ENCODE data around the gene CAPN13. TPM values are rescaled to one million over a fixed set of nuclear protein-coding genes. Genes with fewer than 3 reads are reported as not detected.

Gene CAPN13
- total and polyA plus RNA-seq, 2 experiments from 2014 or later = not detected

DNA sequence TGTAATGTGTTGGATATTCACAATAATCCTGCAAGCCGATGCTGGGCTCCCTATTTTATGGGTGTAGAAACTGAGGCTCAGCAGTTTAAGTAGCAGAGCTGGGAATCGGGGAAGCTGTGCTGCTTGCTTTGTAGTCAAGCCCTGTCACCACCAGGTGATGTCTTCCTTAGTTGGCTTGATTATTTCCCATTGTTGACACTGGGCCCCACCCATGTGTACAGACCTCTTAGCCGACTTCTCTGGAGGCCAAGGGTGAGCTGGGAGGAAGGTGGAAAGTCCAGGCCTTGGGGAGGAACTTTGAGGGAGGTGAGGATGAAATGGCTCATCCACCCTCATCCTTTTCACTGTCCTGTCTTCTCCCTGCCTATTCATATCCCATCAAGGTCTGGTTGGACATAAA lies 60.0 kb downstream of the CAPN13 start:
- no peaks in the 10 kb centered on the region for H3K36me3 ChIP-seq
- DNase-seq (ENCODE audit: low read depth in 1 of 2, low spot score in 1 of 2) = no peak
- H3K27me3 ChIP-seq = no peaks in the 10 kb centered on the region
- H3K9me3 ChIP-seq (ENCODE audit: low read depth) = no peaks in the 10 kb centered on the region
- H3K4me1 ChIP-seq (ENCODE audit: low read depth) = no peaks in the 10 kb centered on the region
- H3K4me3 ChIP-seq = no peak overlapping the region
- no peak overlapping the region for H3K27ac ChIP-seq
- TF ChIP-seq CTCF (IDR thresholded peaks at IDR 0.05; ENCODE audit: low read depth, low read length) = no peak

DNA sequence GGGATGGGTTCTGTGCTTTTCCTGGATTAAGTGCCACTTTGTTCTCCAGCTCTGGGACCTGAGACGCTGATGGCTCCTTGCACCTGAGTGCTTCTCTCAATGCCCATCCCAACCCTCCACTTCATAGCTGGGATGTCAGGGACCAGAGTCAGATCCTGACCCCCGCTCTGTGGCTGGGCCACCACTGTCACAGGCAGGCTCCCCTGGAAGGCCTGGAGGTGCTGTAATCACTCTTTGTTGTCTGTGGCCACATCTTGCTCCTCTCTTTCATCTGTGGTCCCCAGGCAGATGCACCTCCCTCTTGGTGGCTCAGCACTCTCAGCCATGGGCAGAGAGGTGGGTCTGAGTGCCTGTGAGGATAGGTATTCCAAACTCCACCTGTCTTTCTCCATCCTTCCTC lies 62.4 kb downstream of the CAPN13 start:
- Histone ChIP-seq H3K9me3 (ENCODE audit: low read depth) (no peaks in the 10 kb centered on the region), H3K36me3 (no peaks in the 10 kb centered on the region), H3K27ac (no peak overlapping the region), H3K4me1 (ENCODE audit: low read depth) (no peaks in the 10 kb centered on the region), H3K4me3 (no peak overlapping the region), H3K27me3 (no peaks in the 10 kb centered on the region)
- TF ChIP-seq CTCF (IDR thresholded peaks at IDR 0.05; ENCODE audit: low read depth, low read length) = no peak
- no peak for DNase-seq (ENCODE audit: low read depth in 1 of 2, low spot score in 1 of 2)

GRCh38 chr2:30741576-30741975 lies 65.7 kb downstream of the CAPN13 start:
- DNase-seq (ENCODE audit: low read depth in 1 of 2, low spot score in 1 of 2) = no peak
- H3K27me3 ChIP-seq = no peaks in the 10 kb centered on the region
- TF ChIP-seq CTCF (IDR thresholded peaks at IDR 0.05; ENCODE audit: low read depth, low read length) = no peak
- no peaks in the 10 kb centered on the region for H3K36me3 ChIP-seq
- H3K4me1 ChIP-seq (ENCODE audit: low read depth) = no peaks in the 10 kb centered on the region
- H3K27ac ChIP-seq = no peak overlapping the region
- no peaks in the 10 kb centered on the region for H3K9me3 ChIP-seq (ENCODE audit: low read depth)
- no peak overlapping the region for H3K4me3 ChIP-seq

GRCh38 chr2:30738141-30738911 lies 68.9 kb downstream of the CAPN13 start:
- no peaks in the 10 kb centered on the region for H3K4me1 ChIP-seq (ENCODE audit: low read depth)
- no peaks in the 10 kb centered on the region for H3K27me3 ChIP-seq
- H3K4me3 ChIP-seq = no peak overlapping the region
- no peak for DNase-seq (ENCODE audit: low read depth in 1 of 2, low spot score in 1 of 2)
- no peak for TF ChIP-seq CTCF (IDR thresholded peaks at IDR 0.05; ENCODE audit: low read depth, low read length)
- H3K36me3 ChIP-seq = no peaks in the 10 kb centered on the region
- no peak overlapping the region for H3K27ac ChIP-seq
- no peaks in the 10 kb centered on the region for H3K9me3 ChIP-seq (ENCODE audit: low read depth)

GRCh38 chr2:30737326-30737610 lies 70.0 kb downstream of the CAPN13 start:
- Histone ChIP-seq H3K27ac (no peak overlapping the region), H3K4me1 (ENCODE audit: low read depth) (no peaks in the 10 kb centered on the region), H3K9me3 (ENCODE audit: low read depth) (no peaks in the 10 kb centered on the region), H3K27me3 (no peaks in the 10 kb centered on the region), H3K36me3 (no peaks in the 10 kb centered on the region), H3K4me3 (no peak overlapping the region)
- no peak for TF ChIP-seq CTCF (IDR thresholded peaks at IDR 0.05; ENCODE audit: low read depth, low read length)
- no peak for DNase-seq (ENCODE audit: low read depth in 1 of 2, low spot score in 1 of 2)

Data from cardiac muscle cell (in vitro differentiated cells and primary cell).